ENCODE measurements around the gene SLC66A2.
"Not testable (repeated sequence)": the region's sequence is repeated elsewhere in the genome, so short reads cannot be mapped to it uniquely, and the experiment has no call there.

SLC66A2 gene

DNA sequence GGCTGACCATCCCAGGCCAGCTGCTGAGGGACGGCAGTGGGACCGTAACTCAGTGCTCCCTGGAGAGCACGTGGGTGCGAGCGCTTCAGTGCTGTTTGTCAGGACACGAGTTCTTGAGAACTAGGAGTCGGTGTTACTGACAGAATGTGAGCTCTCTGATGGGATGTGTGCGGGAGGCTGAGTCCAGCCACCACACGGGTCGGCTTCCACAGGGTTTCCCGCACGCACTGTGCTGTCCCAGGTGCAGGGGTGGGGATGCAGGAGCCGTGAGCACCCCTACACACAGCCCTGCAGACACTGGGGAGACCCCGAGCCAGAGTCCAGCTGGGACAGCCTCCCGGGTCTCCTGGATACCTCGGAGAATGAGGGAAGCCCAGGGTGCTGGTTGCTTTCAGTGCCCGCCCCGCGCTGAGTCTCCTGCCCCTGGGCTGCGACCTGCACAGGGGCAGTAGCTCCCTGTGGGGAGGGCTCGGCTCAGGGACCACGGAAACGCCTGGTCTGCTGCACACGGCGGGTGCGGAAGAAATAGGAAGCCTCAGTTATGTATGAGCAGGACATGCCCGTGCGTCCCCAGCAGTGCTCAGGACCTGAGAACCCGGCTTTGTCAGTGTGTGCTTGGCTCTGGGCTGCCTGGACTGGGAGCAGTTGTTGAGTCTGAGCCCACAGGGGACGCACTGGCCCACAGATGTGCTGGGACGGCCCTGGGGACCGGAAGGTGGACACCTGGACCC lies 82.5 kb downstream of the SLC66A2 start:
- DNase-seq (ENCODE audit: low read depth in 2 of 2): no peak

DNA sequence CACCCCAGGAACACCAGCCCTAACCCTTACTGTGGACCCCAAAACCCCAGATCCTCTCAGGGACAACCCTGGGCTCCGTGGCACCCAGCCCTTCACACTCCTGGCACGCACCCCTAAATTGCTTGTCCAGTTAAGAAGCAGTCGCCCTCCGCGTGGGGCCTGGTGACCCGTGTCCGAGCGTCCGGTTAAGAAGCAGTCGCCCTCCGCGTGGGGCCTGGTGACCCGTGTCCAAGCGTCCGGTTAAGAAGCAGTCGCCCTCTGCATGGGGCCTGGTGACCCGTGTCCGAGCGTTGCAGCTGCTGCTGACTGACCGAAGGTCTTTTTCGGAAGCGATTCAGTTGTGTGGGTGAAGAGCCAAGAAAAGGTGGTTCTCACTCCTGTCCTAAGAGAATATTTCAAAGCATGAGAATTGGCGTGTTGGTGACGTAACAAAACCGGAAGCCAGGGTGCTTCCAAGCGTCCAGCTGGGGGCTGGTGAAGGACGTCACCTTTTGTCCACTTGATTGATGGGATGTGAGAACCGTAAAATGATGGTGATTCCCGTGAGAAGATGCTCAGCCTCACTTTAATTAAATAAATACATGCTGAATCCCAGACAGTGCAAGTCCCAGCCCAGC lies 83.2 kb downstream of the SLC66A2 start:
- DNase-seq (ENCODE audit: low read depth in 2 of 2): no peak

DNA sequence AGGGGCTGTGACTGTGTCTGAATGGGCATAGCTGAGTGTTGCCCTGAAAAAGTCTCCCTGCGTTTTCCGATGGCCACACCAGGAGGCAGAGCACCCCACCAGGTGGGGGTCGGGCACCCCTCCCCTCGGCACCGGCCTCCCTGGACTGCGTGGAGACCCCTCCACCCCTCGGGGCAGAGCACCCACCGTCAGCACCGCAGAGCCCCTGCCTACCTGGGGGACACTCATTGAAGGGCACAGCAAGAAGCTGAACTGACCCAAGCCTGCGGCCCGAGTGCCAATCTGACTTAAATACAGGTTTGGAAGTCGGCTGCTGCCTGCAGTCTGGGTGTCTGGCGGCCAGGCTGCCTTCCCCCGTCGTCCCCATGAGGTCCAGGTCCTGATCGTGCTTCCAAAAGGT lies 83.8 kb downstream of the SLC66A2 start:
- DNase-seq (ENCODE audit: low read depth in 2 of 2): no peak

DNA sequence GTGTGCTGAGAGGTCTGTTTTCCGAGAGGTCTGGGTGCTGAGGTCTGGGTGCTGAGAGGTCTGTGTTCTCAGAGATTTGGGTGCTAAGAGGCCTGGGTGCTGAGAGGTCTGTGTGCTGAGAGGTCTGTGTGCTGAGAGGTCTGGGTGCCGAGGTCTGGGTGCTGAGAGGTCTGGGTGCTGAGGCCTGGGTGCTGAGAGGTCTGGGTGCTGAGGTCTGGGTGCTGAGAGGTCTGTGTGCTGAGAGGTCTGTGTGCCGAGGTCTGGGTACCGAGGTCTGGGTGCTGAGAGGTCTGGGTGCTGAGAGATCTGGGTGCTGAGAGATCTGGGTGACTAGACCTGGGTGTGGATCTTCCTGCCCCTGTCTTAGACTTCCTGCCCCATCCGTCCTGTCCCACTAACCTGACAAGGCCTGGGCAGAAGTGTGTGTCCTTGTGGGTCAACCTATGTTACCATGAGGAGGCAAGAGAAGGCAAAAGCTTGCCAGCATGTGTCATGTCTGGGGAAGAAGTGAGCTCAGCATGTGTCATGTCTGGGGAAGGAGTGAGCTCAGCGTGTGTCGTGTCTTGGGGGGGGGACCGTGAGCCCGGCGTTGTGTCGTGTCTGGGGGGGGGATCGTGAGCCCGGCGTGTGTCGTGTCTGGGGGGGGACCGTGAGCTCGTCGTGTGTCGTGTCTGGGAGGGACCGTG lies 84.4 kb downstream of the SLC66A2 start:
- no peak for DNase-seq (ENCODE audit: low read depth in 2 of 2)

DNA sequence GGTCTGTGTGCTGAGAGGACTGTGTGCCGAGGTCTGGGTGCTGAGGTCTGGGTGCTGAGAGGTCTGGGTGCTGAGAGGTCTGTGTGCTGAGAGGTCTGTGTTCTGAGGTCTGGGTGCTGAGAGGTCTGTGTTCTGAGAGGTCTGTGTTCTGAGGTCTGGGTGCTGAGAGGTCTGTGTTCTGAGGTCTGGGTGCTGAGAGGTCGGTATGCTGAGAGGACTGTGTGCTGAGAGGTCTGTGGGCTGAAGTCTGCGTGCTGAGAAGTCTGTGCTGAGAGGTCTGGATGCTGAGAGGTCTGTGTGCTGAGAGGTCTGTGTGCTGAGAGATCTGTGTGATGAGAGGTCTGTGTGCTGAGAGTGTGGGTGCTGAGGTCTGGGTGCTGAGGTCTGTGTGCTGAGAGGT lies 85.5 kb downstream of the SLC66A2 start:
- not testable (repeated sequence) for DNase-seq (ENCODE audit: low read depth in 2 of 2)

DNA sequence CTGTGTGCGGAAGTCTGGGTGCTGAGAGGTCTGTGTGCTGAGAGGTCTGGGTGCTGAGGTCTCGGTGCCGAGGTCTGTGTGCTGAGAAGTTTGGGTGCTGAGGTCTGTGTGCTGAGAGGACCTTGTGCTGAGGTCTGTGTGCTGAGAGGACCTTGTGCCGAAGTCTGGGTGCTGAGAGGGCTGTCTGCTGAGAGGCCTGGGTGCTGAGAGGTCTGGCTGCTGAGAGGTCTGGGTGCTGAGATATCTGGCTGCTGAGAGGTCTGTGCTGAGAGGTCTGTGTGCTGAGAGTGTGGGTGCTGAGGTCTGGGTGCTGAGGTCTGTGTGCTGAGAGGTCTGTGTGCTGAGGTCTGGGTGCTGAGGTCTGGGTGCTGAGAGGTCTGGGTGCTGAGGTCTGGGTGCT lies 86.5 kb downstream of the SLC66A2 start:
- not testable (repeated sequence) for DNase-seq (ENCODE audit: low read depth in 2 of 2)

DNA sequence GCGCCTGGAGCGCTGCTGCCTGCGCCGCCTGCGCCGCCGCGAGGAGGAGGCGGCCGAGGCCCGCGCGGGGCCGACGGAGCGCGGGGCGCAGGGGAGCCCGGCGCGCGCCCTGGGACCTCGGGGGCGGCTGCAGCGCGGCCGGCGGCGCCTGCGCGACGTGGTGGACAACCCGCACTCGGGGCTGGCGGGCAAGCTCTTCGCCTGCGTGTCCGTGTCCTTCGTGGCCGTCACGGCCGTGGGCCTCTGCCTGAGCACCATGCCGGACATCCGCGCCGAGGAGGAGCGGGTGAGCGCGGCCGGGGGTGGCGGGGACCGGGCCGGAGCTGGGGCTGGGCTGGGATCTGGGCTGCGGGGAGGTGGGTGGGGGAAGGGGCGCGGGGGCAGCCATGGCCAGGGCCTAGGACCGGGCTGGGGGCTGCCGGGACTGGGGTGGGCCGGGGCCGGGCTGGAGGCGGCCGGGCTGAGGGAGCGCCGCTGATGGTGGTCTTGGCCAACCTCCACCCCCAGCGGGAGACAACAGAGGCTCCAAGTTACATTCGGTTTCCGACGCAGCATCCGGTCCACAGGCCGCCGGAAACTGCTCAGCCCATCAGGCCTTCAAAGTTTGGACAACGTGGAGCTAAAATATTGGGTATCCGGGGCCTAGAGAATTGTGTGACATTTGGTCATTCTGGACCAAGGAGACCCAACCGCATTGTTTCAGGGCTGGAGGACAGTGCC lies 87.3 kb downstream of the SLC66A2 start:
- no peak for DNase-seq (ENCODE audit: low read depth in 2 of 2)

DNA sequence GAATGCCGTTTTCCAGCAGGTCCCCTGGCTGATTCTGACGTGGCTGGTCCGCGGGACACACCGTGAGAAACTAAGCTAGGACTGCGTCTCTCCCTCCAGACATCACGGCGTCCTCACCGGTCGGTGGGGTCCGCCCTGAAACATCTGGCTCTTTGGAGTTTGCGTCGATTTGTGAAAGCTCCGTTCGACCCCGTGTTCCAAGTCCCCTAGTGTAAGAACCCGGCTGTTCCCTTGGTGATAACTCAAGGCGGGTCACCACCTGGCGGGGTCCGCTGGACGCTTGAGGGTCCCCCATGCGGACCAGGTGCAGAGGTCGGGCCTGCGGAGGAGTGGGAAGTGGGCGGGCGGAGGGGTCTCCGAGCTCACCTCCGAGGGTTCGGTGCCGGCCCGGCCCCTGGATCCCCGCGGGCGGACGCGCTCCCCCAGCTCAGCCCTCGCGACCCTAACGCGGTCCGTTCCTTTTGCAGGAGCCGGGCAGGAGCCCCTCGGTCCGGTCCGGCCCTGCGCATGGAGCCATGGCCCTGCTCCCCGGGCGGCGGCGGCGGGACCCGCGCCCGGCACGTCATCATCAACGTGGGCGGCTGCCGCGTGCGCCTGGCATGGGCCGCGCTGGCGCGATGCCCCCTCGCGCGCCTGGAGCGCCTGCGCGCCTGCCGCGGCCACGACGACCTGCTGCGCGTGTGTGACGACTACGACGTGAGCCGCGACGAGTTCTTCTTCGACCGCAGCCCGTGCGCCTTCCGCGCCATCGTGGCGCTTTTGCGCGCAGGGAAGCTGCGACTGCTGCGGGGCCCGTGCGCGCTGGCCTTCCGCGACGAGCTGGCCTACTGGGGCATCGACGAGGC lies 88.1 kb downstream of the SLC66A2 start:
- DNase-seq (ENCODE audit: low read depth in 2 of 2): no peak

DNA sequence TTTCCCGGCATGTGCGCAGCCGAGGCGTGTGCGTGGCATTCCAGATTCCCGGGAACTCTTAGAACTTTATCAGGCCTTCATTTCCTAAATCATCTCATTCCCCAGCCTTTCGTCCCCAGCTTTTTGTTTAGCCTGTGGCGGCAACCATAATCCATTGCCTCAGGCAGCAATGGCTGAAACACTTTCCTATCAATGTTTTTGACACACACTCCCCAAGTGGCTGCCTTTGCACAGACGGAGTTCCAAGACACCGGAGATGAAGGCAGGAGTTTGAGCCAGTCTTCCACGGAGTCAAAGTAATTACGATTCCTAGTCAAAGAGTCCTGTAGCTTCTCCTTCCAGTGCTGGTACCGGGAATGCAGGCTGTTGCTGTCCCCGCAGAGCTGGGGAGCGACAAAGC lies 88.9 kb downstream of the SLC66A2 start:
- no peak for DNase-seq (ENCODE audit: low read depth in 2 of 2)

DNA sequence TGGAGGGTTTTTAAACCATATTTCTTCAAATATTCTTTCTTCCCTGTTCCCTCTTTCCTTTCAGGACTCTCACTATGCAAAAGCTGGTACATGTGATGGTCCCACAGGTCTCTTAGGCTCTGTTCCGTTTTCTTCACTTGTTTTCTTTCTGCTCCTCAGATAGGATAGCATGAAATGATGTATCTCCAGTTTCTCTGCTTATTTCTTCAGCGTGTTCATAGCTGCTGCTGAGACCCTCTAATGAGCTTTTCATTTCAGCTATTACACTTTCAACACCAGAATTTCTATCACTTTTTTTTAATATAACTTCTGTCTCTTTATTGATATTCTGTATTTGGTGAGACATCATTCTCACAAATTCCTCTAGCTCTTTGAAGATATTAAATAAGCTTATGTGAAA lies 89.8 kb downstream of the SLC66A2 start:
- no peak for DNase-seq (ENCODE audit: low read depth in 2 of 2)

DNA sequence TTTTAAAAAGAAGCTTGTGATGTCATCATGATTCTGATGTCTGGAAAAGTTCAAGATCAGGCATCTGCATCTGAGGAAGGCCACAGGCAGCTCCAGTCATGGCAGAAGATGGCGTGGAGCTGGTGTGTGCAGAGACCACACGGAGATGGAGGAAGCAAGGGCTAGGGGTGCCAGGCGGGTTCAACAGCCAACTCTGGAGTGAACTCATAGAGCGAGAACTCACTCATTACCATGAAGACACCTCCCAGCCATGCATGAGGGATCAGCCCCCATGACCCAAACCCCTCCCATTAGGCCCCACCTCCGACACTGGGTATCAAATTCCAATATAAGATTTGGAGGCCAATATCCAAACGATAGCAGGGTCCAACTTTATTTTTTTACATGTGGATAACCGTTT lies 92.1 kb downstream of the SLC66A2 start:
- no peak for DNase-seq (ENCODE audit: low read depth in 2 of 2)

DNA sequence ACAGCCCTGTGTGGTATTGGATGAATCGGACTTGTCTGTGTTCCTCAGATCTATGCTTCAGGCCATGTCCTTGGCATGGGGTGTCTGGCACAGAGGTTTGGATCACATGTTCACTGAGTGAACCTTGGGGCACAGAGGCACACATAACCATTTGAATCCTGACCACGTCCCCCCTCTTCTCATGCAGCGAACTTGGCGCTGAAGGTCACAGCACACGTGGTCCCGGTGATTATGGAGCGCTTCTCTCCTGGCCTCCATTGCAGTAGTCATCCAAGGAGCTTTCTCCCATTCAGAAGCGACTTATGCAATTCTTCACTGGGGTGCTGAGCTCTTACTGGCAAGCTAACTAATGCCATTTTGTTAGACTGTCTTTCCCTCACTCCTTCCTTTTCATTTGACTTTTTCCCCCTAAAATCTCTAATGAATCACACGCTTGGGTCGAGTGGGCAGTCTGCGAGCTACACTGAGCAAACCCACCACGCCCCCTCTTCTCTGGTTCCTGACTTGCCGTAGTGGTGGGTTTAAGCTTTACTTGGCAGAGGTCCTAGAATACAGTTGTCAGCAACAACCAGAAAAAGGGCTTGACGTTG lies 94.3 kb downstream of the SLC66A2 start:
- no peak for DNase-seq (ENCODE audit: low read depth in 2 of 2)

DNA sequence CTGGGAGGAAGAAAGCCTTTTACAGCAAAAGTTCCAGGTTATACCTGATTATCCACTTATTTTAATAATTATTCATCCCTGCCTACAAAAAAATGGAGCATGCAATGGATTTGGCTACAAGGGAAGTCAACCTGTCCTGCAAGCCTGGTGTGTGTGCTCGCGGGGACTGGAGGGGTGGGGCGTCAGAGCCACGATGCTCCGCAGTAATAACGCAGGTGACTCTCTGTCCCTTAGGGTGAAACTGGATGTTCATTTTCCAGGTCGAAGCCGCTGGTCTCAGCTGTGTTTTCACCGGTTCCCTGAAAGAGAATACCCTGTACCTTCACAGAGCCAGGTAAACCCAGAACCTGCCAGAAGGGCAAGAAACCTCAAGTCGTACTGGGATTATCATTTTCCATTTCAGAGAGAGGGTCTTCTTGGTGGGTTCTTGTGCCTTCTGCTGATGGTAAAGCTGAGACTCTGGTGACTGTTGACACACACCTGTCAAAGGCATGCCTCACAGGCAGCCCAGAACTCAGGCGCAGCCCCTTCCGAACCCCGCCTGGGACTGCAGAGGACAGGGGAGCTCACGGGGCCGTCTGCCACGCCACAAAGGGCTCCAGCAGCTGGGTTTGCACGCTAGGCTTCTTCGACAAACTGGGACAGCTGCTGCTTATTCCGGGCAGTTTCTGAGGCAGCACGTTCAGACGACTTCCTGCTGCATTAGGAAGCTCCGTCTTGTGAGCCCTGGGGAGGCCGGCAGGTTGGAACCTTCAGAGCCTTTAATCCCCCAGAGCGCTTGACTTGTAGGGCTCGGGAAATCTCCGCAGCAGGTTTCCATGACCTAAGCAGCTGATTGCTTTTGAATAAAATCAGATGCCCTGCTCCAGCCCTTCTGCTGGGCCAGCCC lies 95.1 kb downstream of the SLC66A2 start:
- DNase-seq (ENCODE audit: low read depth in 2 of 2): no peak

DNA sequence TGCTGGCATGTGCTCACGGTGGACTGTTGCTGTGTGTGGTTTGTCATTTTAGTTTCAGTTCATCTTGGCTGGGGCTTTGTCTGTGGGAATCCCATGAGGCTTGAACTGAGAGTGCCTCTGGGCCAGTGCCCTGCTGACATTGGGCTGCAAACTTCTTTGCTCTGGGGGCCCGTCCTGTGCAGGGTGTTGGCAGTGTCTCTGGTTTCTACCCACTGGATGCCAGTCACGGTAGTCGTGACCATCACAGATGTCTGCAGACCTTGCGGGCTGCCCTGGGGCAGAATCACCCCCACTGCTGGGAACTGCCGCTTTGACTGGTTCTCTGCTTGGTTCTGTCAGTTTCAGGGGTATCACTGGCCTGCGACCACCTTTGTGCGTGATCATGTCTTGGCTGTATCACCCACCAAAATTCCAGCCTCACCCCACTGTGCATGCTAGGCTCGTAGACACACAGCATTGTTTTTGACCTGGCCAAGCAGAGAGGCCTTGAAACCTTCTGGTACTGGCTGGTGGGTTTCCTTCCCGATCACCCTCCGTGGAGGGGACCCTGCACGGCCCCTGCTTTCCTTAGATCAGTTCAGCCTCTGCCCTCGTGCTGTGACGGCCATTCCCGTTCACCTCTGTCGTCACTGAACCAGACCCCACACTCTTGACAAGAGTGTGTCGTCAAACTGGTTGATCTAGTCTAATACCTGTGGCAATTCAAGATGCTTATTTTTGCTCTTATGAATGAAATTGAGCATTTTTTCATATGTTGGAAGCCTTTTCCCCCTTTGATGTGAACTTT lies 96.1 kb downstream of the SLC66A2 start:
- DNase-seq (ENCODE audit: low read depth in 2 of 2): no peak

DNA sequence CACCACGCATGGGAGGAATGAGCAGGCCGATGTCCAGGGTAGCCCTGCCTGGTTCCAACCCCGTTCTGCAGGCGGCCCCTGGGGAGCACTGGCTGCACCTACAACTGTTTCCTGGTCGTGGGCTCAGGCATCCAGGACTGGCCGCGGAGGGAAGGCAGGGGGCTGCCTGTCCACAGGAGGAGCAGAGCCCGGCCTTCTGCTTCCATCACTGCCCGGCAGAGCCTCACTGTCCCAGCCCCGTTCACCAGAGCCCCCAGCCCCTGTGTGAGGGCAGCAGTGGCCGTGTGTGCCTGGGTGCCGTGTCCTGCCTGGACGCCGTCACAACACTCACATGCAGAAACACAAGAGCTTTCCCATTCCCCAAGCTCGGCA lies 97.5 kb downstream of the SLC66A2 start:
- DNase-seq (ENCODE audit: low read depth in 2 of 2): no peak

DNA sequence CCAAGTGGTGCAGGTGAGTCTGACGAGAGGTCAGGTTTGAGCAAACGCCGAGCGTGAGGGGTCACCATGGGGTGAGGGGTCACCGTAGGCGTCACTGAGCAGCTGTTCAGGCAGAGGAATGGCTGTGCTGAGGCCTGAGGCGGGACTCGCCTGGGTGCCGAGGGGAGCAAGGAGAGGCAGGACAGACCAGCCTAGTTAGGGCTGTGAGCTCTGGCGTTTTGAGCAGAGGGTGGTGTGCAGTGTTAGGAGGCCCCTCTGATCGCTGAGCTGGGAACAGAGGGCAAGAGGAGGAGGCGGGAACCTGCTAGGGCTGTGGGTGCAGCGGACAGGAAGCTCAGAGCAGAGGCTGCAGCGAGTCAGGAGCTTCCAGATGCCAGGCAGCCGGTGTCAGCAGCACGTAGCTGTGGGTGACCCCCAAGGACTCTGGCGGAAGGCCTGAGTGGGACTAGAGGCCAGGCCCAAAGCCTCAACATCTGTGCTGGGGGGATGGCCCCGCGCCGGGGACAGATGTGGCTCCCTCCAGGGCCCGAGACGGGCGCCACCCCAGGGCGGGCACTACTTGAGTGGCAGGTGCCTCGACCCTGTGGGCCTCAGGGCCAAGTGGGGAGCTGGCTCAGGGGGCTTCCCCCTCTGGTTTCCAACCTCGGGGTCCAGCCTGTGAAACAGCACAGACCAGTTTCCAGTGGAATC lies 98.0 kb downstream of the SLC66A2 start:
- DNase-seq (ENCODE audit: low read depth in 2 of 2): no peak

DNA sequence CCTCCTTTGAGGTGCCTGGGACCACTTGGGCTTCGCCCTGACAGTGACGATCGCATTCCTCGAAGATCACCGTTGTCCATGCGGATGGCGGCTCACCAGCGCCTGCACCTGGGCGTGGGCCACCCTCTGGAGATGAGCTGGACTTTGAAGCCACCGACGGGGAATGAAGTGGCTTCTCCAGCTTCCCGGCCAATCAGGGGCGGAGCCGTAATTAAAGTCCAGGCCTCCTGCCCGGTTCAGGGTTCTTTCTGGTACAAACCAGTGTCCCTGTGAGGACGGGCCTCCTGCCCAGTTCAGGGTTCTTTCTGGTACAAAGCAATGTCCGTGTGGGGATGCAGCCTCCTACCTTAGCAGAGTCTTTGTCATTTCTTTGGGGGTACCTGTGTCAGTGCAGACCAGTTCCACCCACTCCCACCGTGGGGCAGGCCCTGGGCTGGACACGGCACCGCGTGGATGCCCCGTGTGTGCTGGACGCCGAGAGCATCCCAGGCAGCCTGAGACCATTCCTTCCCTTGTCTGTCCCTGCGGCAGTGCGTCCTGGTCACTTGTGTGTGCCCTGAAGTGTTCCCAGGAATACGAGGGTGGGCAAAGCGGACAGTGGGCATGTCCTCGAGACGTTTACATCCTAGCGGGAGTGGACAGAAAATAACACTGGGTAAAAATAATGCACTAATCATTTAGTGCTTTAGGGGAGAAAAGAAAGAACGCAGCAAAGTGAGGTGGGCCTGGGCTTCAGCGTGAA lies 98.7 kb downstream of the SLC66A2 start:
- DNase-seq (ENCODE audit: low read depth in 2 of 2): no peak

All from stimulated activated CD8-positive, alpha-beta memory T cell treated with anti-CD3 and anti-CD28 coated beads, Interleukin-7, amount 100 ng/mL, for 4 hours (primary cell).